Measurements from ENCODE around the gene BIK.

- TF ChIP-seq POLR2A (IDR thresholded peaks at IDR 0.05) (no peak), CTCF (IDR thresholded peaks at IDR 0.05) (no peak)
Measured at GRCh38 chr22:43109921-43110443, 568 bp upstream of the BIK start.
